Muscle of leg (tissue), 11 donors: ENCODE data around the gene CYP4B1. TPM values are rescaled to one million over a fixed set of nuclear protein-coding genes. Genes with fewer than 3 reads are reported as not detected.
"Not testable (repeated sequence)": the region's sequence is repeated elsewhere in the genome, so short reads cannot be mapped to it uniquely, and the experiment has no call there.

ENCODE experiments used
- DNase-seq: peaks from one replicate; pipeline ENCODE4 v3.0.0; 2013
- H3K27ac ChIP-seq: one replicate; pipeline ENCODE4 v1.5.1; 2013; ENCODE audit warnings: mild to moderate bottlenecking, low read length, control low read depth
- H3K27me3 ChIP-seq: one replicate; pipeline ENCODE4 v1.6.1; 2013; ENCODE audit warnings: low read length; ENCODE audit not compliant: control insufficient read depth, insufficient read depth
- H3K36me3 ChIP-seq: one replicate; pipeline ENCODE4 v1.6.1; 2013; ENCODE audit warnings: low read length; ENCODE audit not compliant: control insufficient read depth, insufficient read depth
- H3K4me1 ChIP-seq: one replicate; pipeline ENCODE4 v1.6.1; 2013; ENCODE audit warnings: low read length; ENCODE audit not compliant: control insufficient read depth, insufficient read depth
- H3K4me3 ChIP-seq: one replicate; pipeline ENCODE4 v1.5.1; 2013; ENCODE audit warnings: low read length, control low read depth
- H3K9me3 ChIP-seq: replicated peaks from 2 replicates; pipeline ENCODE4 v1.6.1; 2013; ENCODE audit warnings: low read depth, low read length; ENCODE audit not compliant: control insufficient read depth
- WGBS: methylation state at CpG from one replicate; pipeline ENCODE4 v1.1.5; 2013; ENCODE audit warnings: missing lambda C conversion rate; ENCODE audit not compliant: insufficient coverage; 5-methylcytosine and 5-hydroxymethylcytosine counted together
- polyA plus RNA-seq, 8 donors: library from polyadenylated mRNA; unstranded; fragments of 120-200 nt; gene quantifications; one replicate each; pipeline versions ENCODE4 v1.2.1 to v1.2.3, GENCODE V29; 2013; ENCODE audit warnings: inconsistent platforms in 1 of 8, low replicate concordance in 1 of 8; ENCODE audit not compliant: insufficient read length in 8 of 8, insufficient read depth in 1 of 8
- total RNA-seq: library from RNA; stranded (reverse); fragments of 120-200 nt; gene quantifications from one replicate; pipeline ENCODE4 v1.2.4, GENCODE V29; 2013

The CYP4B1 gene
- total and polyA plus RNA-seq, 9 donors: 0.08 to 0.34 (median 0.25) TPM; not detected in 4

GRCh38 chr1:46764402-46764801, 34.4 kb upstream of the CYP4B1 start:
- Histone ChIP-seq H3K4me1 (no peaks in the 10 kb centered on the region), H3K36me3 (no peaks in the 10 kb centered on the region), H3K27me3 (peaks cover 3% of the 10 kb centered on the region), H3K4me3 (no peak overlapping the region), H3K27ac (no peak overlapping the region), H3K9me3 (peaks cover 1% of the 10 kb centered on the region)
- WGBS: 60% methylated on average over 2 of the region's 2 CpGs
- DNase-seq: no peak

DNA sequence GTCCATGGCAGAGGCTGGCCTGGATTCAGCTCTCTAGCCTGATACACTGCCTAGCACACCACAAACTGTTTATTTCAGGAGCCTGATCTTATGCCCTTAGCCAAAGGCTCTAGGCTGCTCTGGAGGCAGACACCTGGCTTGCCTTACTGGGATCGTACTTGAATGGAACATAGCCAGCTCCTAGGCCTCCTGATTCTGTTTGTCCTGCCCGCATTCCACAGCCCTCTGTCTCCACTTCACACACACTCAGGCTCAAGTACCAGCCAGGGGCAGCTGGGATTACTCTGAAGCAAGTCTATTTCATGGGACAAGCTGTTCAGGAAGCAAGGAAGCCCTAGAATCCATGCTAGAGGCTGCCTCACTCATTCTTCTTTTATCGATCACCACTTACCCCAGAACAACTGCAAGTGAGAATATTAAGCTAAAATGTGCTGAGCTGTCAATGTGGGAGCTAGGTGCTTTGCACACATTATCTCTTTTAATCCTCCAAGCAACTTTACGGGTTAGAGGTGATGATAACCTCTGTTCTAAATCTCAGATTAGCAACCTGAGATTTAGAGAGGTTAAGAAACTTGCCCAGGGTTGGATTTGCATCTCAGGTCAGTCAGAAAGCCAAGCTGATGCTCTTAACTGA, 31.1 kb upstream of the CYP4B1 start:
- Histone ChIP-seq H3K27me3 (peaks cover 3% of the 10 kb centered on the region), H3K4me1 (no peaks in the 10 kb centered on the region), H3K27ac (no peak overlapping the region), H3K36me3 (no peaks in the 10 kb centered on the region), H3K4me3 (no peak overlapping the region), H3K9me3 (peaks cover 11% of the 10 kb centered on the region)
- no CpG with 5 or more reads among the region's 4 CpGs for WGBS
- DNase-seq: no peak

- no peak for DNase-seq
- H3K4me3 ChIP-seq: no peak overlapping the region
- WGBS: no CpG with 5 or more reads among the region's 5 CpGs
Measured at GRCh38 chr1:46768445-46768844, 30.4 kb upstream of the CYP4B1 start.

GRCh38 chr1:46769028-46769740, 29.7 kb upstream of the CYP4B1 start:
- H3K4me3 ChIP-seq: no peak overlapping the region
- H3K27me3 ChIP-seq: peaks cover 3% of the 10 kb centered on the region

More at GRCh38 chr1:46768445-46768844, 30.4 kb upstream of the CYP4B1 start:
- Histone ChIP-seq H3K4me1 (no peaks in the 10 kb centered on the region), H3K27me3 (peaks cover 3% of the 10 kb centered on the region), H3K36me3 (no peaks in the 10 kb centered on the region), H3K27ac (no peak overlapping the region), H3K9me3 (peaks cover 11% of the 10 kb centered on the region)

DNA sequence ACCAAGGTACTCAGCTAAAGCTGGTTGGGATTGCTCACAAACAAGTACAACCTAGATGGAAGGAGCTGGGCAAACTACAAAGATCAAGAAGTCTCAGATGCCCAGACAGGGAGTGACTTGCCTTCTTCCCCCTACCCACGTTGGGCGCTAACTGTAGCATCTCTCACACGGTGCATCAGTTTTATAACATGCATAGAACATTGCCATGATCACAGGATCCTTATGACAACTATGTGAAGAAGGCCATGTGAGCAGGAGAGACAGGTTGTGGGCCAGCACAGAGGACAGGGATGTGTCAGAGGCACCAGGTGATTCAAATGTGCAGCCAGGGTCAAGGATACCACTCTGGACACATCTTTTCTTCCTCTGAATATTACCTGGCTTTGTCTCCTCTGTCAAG, 28.3 kb upstream of the CYP4B1 start:
- Histone ChIP-seq H3K36me3 (no peaks in the 10 kb centered on the region), H3K4me3 (no peak overlapping the region), H3K27ac (no peak overlapping the region), H3K27me3 (no peaks in the 10 kb centered on the region), H3K4me1 (no peaks in the 10 kb centered on the region), H3K9me3 (peaks cover 11% of the 10 kb centered on the region)
- no peak for DNase-seq
- no CpG with 5 or more reads among the region's 3 CpGs for WGBS

More at GRCh38 chr1:46769028-46769740, 29.7 kb upstream of the CYP4B1 start:
- no peaks in the 10 kb centered on the region for H3K36me3 ChIP-seq
- no peak for DNase-seq
- no peaks in the 10 kb centered on the region for H3K4me1 ChIP-seq
- no peak overlapping the region for H3K27ac ChIP-seq
- peaks cover 11% of the 10 kb centered on the region for H3K9me3 ChIP-seq

DNA sequence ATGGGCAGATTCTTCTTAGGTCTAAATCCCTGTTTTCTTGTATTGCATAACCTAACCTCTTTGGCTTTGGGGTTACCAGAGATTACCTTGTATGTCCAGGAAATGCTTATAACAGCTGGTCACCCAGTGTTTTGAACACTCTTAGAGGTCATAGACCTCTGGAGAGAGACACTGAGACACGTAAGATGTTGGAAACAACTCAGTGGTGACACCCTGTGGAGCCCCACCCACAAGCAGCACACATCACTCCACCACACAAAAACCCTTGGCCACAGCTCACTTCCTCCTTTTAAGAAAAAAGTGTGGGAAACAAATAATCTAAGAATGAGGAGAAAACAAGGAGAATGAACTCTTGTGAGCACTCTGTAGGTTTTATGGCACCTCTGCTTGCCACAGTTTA, 26.3 kb upstream of the CYP4B1 start:
- Histone ChIP-seq H3K4me3 (no peak overlapping the region), H3K4me1 (no peaks in the 10 kb centered on the region), H3K9me3 (peaks cover 11% of the 10 kb centered on the region), H3K27ac (no peak overlapping the region), H3K36me3 (no peaks in the 10 kb centered on the region), H3K27me3 (no peaks in the 10 kb centered on the region)
- no peak for DNase-seq
- WGBS: no CpG with 5 or more reads among the region's 1 CpG

- H3K4me1 ChIP-seq: no peaks in the 10 kb centered on the region
- no CpG with 5 or more reads among the region's 1 CpG for WGBS
Measured at GRCh38 chr1:46774297-46774696, 24.5 kb upstream of the CYP4B1 start.

GRCh38 chr1:46778456-46778855, 20.4 kb upstream of the CYP4B1 start:
- H3K9me3 ChIP-seq, H3K4me3 ChIP-seq, H3K27me3 ChIP-seq, H3K4me1 ChIP-seq, DNase-seq, H3K27ac ChIP-seq, H3K36me3 ChIP-seq: not testable (repeated sequence)
- 98% methylated on average over 7 of the region's 18 CpGs for WGBS

More at GRCh38 chr1:46774297-46774696, 24.5 kb upstream of the CYP4B1 start:
- H3K27me3 ChIP-seq: no peaks in the 10 kb centered on the region
- H3K9me3 ChIP-seq: peaks cover 11% of the 10 kb centered on the region
- no peak overlapping the region for H3K4me3 ChIP-seq
- no peak overlapping the region for H3K27ac ChIP-seq
- H3K36me3 ChIP-seq: no peaks in the 10 kb centered on the region
- no peak for DNase-seq

DNA sequence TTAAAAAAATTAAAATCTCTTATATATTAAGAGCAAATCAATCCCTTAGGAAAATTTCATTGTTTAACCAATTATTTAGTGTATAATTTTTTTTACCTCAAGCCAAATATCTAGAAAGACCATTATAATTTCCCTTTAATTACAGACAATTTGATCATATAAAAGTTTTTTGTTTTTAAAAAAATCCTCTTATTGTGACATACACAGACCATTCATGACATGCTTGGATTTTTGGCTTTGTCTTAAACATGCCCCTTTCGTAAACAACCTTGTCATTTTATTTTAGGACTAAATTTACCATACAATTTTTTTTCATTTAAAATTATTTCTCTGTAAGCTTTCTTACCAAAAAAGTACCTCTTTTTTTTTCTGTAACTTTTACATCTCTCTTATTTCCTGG, 14.2 kb upstream of the CYP4B1 start:
- no peaks in the 10 kb centered on the region for H3K4me1 ChIP-seq
- no peaks in the 10 kb centered on the region for H3K27me3 ChIP-seq
- H3K9me3 ChIP-seq: no peaks in the 10 kb centered on the region
- H3K4me3 ChIP-seq: no peak overlapping the region
- WGBS: no CpG with 5 or more reads among the region's 1 CpG
- DNase-seq: no peak
- no peaks in the 10 kb centered on the region for H3K36me3 ChIP-seq
- H3K27ac ChIP-seq: no peak overlapping the region

GRCh38 chr1:46788634-46789033, 10.2 kb upstream of the CYP4B1 start:
- H3K36me3 ChIP-seq, H3K4me3 ChIP-seq, H3K27me3 ChIP-seq, H3K9me3 ChIP-seq, H3K4me1 ChIP-seq, DNase-seq, H3K27ac ChIP-seq: not testable (repeated sequence)
- WGBS: 80% methylated on average over 1 of the region's 4 CpGs
